HepG2 (cell line): ENCODE results near the gene PDP2. TPM values are rescaled to one million over a fixed set of nuclear protein-coding genes. Genes with fewer than 3 reads are reported as not detected.

Experiments used
- ASH2L ChIP-seq: fragments of 300-600, 200-600 bp; sonication (generic); IDR thresholded peaks from 2 replicates; pipeline ENCODE4 v1.7.0; 2017; ENCODE audit warnings: low read depth, mild to moderate bottlenecking, moderate library complexity, mixed read lengths, low read length; ENCODE audit not compliant: insufficient read length
- BHLHE40 ChIP-seq: IDR thresholded peaks from 2 replicates; pipeline ENCODE4 v1.6.1; 2011; ENCODE audit warnings: low read length, improper control_type of control experiment
- CHD4 ChIP-seq: fragments of 200-600 bp; sonication (generic); IDR thresholded peaks from 2 replicates; pipeline ENCODE4 v1.7.0; 2017; ENCODE audit warnings: mild to moderate bottlenecking, low read length, borderline replicate concordance
- ETV5 ChIP-seq: IDR thresholded peaks from 2 replicates; pipeline ENCODE4 v1.6.1; 2018; ENCODE audit warnings: missing biosample characterization, missing genetic modification reagents, inconsistent platforms, borderline replicate concordance
- FUBP1 ChIP-seq: sonication (generic); formaldehyde crosslinking; IDR thresholded peaks from 2 replicates; pipeline ENCODE4 v1.5.1; 2020; ENCODE audit warnings: missing genetic modification reagents, mild to moderate bottlenecking, borderline replicate concordance
- GFI1 ChIP-seq: sonication (generic); formaldehyde crosslinking; IDR thresholded peaks from 2 replicates; pipeline ENCODE4 v1.5.0; 2020; ENCODE audit warnings: missing genetic modification reagents, mild to moderate bottlenecking, borderline replicate concordance
- HNRNPH1 ChIP-seq: fragments of 200-400 bp; formaldehyde crosslinking; optimal IDR thresholded peaks from 2 replicates; pipeline ENCODE3; 2017; ENCODE audit warnings: mild to moderate bottlenecking, low read depth, low read length
- IKZF4 ChIP-seq: sonication (generic); formaldehyde crosslinking; IDR thresholded peaks from 2 replicates; pipeline ENCODE4 v1.5.1; 2020; ENCODE audit warnings: borderline replicate concordance, mild to moderate bottlenecking, low read depth, missing genetic modification reagents; ENCODE audit errors: not compliant biosample characterization
- PRMT3 ChIP-seq: sonication (generic); formaldehyde crosslinking; IDR thresholded peaks from 2 replicates; pipeline ENCODE4 v1.8.1; 2022; ENCODE audit warnings: low read depth, mild to moderate bottlenecking, moderate library complexity, missing genetic modification reagents, borderline replicate concordance
- STAG1 ChIP-seq: sonication (generic); formaldehyde crosslinking; IDR thresholded peaks from 2 replicates; pipeline ENCODE4 v1.4.0; 2020; ENCODE audit warnings: missing genetic modification reagents
- TCF12 ChIP-seq, 2 experiments: fragments of 450-650 bp in 1 of 2; sonication (generic) in 1 of 2; formaldehyde crosslinking in 1 of 2; IDR thresholded peaks; 2 replicates each; pipeline versions ENCODE4 v1.6.1 to v1.8.0; 2017 to 2022; ENCODE audit warnings: antibody characterized with exemption in 1 of 2, mild to moderate bottlenecking in 1 of 2, missing genetic modification reagents in 1 of 2, moderate library complexity in 1 of 2
- ZNF557 ChIP-seq: sonication (generic); formaldehyde crosslinking; IDR thresholded peaks from 2 replicates; pipeline ENCODE4 v1.4.0; 2020; ENCODE audit warnings: missing genetic modification reagents
- polyA plus RNA-seq, 8 experiments: library from polyadenylated mRNA; depleted of rRNA in 3 of 8; stranded (reverse) in 7 of 8; unstranded in 1 of 8; fragments of >200 nt; fragmentation: Illumina TruSeq in 4 of 8; extraction: Trizol in 4 of 8; gene quantifications; 2 replicates each; pipeline versions ENCODE4 v1.2.1 to v1.2.3, GENCODE V29; 2011 to 2016; ENCODE audit warnings: low read depth in 4 of 8, missing spikeins in 1 of 8, mixed read lengths in 1 of 8; ENCODE audit not compliant: insufficient read depth in 1 of 8
- total RNA-seq, 5 experiments: library from RNA; depleted of rRNA; stranded (reverse); fragments of >200 nt; fragmentation: Illumina TruSeq; extraction: Trizol; gene quantifications; 2 replicates each; pipeline ENCODE4 v1.2.3, GENCODE V29; 2016; ENCODE audit warnings: low read depth in 1 of 5
- TF ChIP-seq, protein P1 (sequence below), 2 experiments: sonication (generic) in 1 of 2; formaldehyde crosslinking in 1 of 2; IDR thresholded peaks; 2 replicates each; pipeline versions ENCODE4 v1.6.1 to v1.9.0; 2014 to 2022; ENCODE audit warnings: antibody characterized with exemption in 1 of 2, borderline replicate concordance in 1 of 2, inconsistent platforms in 1 of 2, low read depth in 1 of 2, missing genetic modification reagents in 1 of 2
- TF ChIP-seq, protein P2 (sequence below): sonication (generic); formaldehyde crosslinking; IDR thresholded peaks from 2 replicates; pipeline ENCODE4 v1.4.0; 2020; ENCODE audit warnings: mild to moderate bottlenecking, low read depth, missing genetic modification reagents

Gene PDP2
- total and polyA plus RNA-seq, 2 of the 13 experiments (the other 11 are each of a cell fraction or from before 2014, with no cell fraction given): 12.8 to 15.8 TPM

DNA sequence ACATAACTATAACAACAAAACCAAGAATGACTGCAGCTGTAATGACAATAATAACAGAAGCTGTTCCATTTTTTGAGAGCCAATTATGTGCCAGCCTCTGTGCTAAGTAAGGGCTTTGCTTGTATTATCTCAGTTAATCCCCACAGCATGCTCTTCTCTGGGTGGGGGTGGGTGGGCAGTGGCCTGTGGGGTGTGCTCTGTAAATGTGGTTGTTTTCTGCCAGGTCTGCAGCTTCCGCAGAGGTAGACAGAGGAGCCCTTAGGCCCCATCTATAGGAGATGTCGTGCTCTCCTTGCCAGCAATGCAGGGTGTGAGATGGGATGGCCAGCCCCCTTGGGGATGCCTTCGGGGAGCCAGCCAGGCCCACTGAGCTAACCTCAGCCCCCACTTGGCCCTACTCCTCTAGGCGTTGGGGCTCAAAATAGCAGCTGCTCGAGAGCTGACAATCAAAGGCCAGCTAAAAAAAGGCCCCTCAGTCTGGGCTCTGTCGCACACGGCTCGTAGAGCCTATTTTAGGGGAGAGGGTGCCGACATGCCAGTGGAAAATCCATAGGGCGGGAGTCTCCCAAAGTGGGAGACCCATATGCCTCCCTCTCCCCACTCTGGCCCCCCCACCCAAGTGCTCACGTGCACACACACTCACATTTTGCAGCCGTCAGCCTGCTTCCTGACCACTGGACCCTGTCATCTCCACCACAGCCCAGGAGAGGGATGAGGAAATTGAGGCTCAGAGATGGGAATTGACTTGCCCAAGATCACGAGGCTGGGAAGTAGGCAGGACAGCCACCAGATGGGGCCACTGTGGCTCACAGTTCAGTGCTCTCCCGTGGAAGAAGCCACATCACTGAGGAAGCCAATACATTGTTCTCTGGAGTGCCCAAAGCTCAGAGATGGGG, 22.6 kb downstream of the PDP2 start (continued):
- TF ChIP-seq IKZF4 (CRISPR knock-in tag) (no peak), FUBP1 (CRISPR knock-in tag) (no peak), BHLHE40 (peak; percentile 43; the same call in 1 of the 2 replicates), ASH2L (no peak), TCF12 (IDR thresholded peaks at IDR 0.05) (no peak), TCF12 (CRISPR knock-in tag; IDR thresholded peaks at IDR 0.05) (0 out of 2 replicates have a peak, but pooled peaks have one; percentile 36), PRMT3 (CRISPR knock-in tag) (no peak), HNRNPH1 (no peak), ZNF557 (CRISPR knock-in tag) (no peak), CHD4 (no peak), STAG1 (CRISPR knock-in tag) (peak; percentile 39), GFI1 (CRISPR knock-in tag) (no peak), ETV5 (0 out of 2 replicates have a peak, but pooled peaks have one; percentile 23)
- TF ChIP-seq, protein P1, sequence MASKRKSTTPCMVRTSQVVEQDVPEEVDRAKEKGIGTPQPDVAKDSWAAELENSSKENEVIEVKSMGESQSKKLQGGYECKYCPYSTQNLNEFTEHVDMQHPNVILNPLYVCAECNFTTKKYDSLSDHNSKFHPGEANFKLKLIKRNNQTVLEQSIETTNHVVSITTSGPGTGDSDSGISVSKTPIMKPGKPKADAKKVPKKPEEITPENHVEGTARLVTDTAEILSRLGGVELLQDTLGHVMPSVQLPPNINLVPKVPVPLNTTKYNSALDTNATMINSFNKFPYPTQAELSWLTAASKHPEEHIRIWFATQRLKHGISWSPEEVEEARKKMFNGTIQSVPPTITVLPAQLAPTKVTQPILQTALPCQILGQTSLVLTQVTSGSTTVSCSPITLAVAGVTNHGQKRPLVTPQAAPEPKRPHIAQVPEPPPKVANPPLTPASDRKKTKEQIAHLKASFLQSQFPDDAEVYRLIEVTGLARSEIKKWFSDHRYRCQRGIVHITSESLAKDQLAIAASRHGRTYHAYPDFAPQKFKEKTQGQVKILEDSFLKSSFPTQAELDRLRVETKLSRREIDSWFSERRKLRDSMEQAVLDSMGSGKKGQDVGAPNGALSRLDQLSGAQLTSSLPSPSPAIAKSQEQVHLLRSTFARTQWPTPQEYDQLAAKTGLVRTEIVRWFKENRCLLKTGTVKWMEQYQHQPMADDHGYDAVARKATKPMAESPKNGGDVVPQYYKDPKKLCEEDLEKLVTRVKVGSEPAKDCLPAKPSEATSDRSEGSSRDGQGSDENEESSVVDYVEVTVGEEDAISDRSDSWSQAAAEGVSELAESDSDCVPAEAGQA (IDR thresholded peaks at IDR 0.05; ENCODE audit: low read depth): no peak
- TF ChIP-seq, protein P1 (CRISPR knock-in tag; IDR thresholded peaks at IDR 0.05; ENCODE audit: borderline replicate concordance): no peak
- TF ChIP-seq, protein P2, sequence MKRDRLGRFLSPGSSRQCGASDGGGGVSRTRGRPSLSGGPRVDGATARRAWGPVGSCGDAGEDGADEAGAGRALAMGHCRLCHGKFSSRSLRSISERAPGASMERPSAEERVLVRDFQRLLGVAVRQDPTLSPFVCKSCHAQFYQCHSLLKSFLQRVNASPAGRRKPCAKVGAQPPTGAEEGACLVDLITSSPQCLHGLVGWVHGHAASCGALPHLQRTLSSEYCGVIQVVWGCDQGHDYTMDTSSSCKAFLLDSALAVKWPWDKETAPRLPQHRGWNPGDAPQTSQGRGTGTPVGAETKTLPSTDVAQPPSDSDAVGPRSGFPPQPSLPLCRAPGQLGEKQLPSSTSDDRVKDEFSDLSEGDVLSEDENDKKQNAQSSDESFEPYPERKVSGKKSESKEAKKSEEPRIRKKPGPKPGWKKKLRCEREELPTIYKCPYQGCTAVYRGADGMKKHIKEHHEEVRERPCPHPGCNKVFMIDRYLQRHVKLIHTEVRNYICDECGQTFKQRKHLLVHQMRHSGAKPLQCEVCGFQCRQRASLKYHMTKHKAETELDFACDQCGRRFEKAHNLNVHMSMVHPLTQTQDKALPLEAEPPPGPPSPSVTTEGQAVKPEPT (CRISPR knock-in tag): no peak
- TF ChIP-seq, all 625 proteins: peak for 13
